ENCODE results near the gene ZDHHC3.

The ZDHHC3 gene

DNA sequence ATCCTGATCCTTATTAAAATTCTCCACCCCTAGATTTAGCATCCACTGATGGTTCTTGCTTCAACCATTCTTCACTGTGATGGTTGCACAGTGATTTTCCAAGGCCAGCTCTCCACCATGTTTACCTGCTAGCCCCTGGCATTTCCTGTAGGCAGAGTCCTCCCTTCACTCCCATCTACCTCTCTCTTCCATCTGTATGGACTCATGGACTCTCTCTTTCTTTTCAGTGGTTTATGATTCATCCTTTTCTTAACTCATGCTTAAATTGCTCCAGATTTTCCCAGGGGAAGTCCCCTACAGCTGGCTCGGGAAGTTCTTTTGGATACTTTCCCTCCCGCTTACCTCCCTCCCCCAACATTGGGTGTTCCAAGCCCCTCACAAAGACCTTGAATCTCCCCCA is 82.9 kb downstream of the ZDHHC3 start:
- DNase-seq (ENCODE audit: low read depth), result no peak

DNA sequence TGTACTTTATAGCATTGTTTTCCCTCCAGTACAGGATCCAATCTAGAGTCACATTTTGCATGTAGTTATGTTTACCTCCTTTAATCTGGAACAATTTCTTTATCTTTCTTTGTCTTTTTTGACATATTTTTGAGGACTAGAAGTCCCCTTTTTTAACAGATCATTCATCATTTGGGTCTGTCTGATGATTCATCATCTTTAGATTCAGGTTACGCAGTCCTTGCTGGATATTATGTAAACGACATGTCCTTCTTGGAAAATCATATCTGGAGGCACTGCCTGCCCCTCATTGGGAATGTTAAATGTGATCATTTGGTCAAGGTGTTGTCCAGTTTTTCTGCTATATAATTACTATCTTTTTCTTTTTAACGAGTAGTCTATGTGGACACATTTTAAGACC is 83.3 kb downstream of the ZDHHC3 start:
- no peak for DNase-seq (ENCODE audit: low read depth)

DNA sequence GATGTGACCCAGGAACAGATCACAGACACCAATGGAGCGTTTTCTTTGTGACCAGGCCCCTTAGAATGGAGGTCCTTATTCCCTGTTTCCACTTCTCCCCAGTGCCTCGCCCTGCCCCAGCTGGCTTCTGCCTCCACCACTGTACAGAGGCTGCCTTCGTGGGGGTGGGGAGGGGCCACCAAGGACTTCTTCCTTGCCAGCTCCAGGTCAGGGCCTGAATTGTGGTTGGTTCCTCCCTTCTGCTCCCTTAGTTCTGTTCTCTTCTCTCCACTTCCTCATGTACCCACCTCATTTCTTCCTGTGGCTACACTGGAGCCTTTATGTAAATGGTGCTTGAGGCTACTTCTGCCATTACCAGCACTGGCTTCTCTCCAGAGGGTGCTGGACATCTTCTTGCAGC is 85.1 kb downstream of the ZDHHC3 start:
- DNase-seq (ENCODE audit: low read depth), result no peak

DNA sequence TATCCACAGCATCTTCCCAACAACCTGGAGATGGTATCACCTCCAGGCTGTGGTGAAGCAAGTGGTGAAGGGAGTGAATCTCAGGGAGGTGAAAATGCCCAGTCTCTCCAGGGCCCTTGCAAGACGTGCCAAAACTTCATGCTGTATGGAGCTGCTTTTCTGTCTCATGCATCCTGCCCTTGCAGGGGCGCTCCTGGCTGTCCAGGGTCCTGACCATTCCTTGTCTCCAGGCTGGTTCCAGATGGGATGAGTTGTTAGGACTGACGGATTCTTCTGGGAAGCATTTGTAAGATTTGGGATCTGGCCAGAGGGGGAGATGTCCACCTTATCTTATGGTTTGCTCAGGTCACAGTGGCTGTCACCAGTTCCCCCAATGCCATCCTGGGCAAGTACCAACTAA is 85.7 kb downstream of the ZDHHC3 start:
- DNase-seq (ENCODE audit: low read depth), result no peak

DNA sequence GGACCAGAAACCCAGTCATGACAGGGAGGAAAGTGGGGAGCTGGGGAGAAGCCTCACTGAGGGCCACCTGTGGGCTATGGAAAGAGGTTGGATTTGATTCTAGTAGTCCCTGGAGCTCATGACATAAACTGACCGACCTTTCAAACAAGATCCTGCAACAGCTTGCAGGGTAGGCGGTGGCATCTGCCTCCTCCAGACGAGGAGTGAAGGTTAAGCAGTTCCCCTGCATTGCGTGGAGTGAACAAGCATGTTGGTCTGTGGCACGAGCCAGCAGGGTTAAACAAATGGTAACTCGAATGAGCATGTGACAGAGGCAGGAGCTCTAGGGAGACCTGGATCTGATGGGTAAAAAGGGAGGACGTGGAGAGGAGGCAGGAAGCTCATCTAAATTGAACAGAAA is 88.9 kb downstream of the ZDHHC3 start:
- no peak for DNase-seq (ENCODE audit: low read depth)

DNA sequence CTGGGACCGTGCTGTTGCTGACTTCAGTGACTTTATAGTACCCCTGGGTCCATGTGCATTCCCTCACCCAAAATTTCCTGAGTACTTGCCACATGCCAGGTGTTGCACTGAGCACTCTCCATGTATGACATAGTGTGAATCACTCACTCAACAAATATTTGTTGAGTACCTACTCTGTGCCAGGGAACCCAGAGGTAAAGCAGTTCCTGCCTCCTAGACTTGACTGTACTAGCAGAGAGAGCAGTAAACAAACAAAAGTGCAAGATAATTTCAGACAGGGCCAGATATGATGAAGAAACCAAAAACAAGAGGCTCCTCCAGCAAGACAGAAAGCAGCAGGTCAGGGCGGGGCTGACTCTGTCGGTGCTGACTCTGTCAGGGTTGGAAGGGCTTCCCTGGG is 89.4 kb downstream of the ZDHHC3 start:
- no peak for DNase-seq (ENCODE audit: low read depth)

DNA sequence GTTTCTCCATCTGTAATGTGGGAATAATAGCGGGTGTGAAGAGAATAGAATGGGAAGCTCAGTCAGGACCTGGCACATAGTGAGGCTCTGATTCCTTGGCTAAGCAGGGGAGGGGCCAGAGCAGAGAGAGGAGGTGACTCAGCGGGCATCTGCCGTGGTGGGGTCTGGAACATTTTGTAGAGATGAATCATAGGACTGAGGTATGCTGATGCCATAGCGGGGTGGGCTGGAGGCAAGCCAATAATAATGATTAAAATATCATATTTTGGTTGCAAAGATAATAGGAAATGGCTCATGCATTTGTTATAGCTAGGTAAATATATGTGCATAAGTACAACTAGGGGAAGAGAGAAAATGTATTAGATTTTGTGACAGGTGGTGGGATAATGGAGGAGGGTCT is 90.4 kb downstream of the ZDHHC3 start:
- DNase-seq (ENCODE audit: low read depth), result no peak

DNA sequence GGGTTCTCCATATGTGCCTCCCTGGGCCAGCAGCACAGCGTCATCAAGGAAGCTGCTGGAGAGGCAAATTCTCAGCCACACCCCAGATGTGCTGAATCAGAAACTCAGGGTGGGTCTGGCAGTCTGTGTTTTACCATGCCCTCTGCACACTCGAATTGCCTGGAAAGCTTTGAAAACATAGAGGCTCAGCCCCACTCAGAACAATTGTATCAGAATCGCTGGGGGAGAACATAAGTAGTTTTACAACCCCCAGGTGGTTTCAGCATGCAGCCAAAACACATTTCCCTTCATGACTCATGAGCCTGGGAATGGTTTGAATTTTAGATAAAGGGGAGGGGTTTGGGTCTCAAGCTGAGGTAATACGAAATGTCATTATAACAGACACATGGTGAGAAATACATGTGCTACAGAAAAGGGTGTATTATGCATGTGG is 92.0 kb downstream of the ZDHHC3 start:
- no peak for DNase-seq (ENCODE audit: low read depth)

DNA sequence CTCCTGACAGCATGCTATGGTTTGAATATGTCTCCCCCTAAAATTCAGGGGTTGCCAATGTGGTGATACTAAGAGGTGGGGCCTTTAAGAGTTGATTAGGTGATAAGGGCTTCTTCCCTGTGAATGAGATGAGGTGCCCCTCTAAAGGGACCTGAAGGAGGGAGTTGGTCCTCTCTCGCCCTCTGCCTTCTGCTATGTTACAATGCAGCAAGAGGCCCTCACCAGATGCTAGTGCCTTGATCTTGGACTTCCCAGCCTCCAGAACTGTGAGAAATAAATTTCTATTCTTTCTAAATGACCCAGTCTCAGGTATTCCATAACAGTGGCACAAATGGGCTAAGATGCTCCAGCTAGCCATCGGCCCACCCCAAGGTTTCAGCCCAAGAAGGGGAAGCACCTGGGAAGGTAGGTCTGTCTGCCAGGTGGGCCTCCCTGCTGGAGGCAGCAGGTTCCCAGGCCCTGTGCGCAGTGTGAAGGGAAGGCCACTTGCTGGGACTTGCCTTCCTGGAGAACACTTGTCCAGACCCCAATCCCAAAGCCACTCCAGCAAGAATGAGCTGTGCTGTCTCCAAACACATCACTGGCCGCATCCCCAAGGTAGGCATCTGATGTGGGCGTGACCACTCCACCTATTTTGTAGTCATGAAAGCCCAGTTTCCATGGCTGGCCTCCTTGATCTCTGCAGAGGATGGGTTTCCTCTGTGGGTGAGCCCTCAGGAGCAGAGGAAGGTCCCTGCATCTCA is 92.6 kb downstream of the ZDHHC3 start:
- no peak for DNase-seq (ENCODE audit: low read depth)

DNA sequence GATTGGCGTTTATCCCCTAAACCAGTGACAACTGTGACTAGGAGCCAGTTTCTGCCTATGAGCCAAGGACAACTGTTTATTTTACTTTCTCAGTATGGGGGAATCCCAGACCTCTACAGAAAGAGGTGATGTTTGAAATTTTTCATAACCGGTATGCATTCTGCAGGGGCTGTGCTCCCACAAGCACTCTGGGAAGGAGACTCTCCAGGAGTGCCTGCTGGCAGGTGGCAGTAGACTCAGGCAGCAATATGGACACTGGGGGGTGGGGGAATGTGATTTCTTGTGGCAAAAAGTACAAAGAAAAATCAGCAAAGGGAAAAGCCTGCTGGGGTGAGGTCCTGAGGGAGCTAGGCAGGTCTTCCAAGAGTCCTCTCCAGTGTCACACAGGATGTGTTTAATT is 95.7 kb downstream of the ZDHHC3 start:
- no peak for DNase-seq (ENCODE audit: low read depth)

DNA sequence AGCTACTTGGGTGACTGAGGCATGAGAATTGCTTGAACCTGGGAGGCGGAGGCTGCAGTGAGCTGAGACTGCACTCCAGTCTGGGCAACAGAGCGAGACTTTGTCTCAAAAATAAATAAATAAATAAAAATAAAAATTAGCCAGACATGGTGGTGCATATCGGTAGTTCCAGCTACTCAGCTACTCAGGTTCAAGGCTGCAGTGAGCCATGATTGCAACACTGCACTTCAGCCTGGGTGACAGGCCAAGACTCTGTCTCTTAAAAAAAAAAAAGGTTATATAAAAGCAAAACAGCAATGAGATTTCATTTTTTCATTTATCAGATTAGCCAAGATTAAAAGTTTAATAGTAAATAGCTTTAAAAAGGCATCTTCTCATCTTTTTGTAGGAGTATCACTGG is 98.6 kb downstream of the ZDHHC3 start:
- no peak for DNase-seq (ENCODE audit: low read depth)

DNA sequence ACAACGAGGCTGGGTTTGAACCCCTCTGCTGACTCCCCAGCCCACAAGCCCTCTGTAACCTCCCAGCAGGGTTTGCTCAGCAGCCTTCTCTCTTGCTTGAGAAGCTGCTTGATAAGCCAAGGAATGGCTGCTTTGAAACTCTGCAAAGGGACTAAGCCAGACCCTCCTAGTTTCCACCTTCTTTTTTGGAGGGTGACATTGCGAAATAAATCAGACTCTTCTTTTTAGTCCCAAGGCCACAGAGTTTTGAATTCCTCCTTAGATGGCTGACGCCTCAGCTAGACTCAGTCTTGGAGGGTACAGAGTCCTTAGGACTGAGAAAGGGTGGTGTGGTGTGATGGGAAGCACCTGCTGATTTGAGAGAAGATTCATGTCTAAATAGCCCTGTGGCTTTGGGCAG is 100.4 kb downstream of the ZDHHC3 start:
- no peak for DNase-seq (ENCODE audit: low read depth)
